SK-N-SH (cell line): ENCODE measurements around the gene CALML4. TPM values are rescaled to one million over a fixed set of nuclear protein-coding genes. Genes with fewer than 3 reads are reported as not detected.

Source experiments
- CTCF ChIA-PET: fragments of 300-600, 350-600 bp; formaldehyde crosslinking; extraction: SDS; loops from one replicate; lab custom pipeline; 2021; lab: Yijun Ruan, JAX
- POLR2A ChIA-PET: fragments of 350-600 bp; sonication (Branson Sonifier 250); formaldehyde crosslinking; extraction: SDS; loops from one replicate; lab custom pipeline; 2020; ENCODE audit warnings: antibody characterized with exemption, inconsistent platforms; lab: Yijun Ruan, JAX
- DNase-seq: peaks from one replicate; pipeline ENCODE4 v3.0.0; 2012
- H2AFZ ChIP-seq: fragments of 200-600 bp; sonication (generic); 2 replicates; pipeline ENCODE4 v1.8.1; 2016; ENCODE audit warnings: antibody characterized with exemption, mild to moderate bottlenecking, low read depth
- H3F3A ChIP-seq: fragments of 200-600 bp; sonication (generic); replicated peaks from 2 replicates; pipeline ENCODE3; 2016; ENCODE audit warnings: antibody characterized with exemption, mild to moderate bottlenecking; ENCODE audit not compliant: insufficient read depth
- H3K27ac ChIP-seq, 2 experiments: fragments of 200-500 bp in 1 of 2; fragments of 200-600 bp in 1 of 2; sonication (Bioruptor generic) in 1 of 2; sonication (generic), shearing (Covaris generic) in 1 of 2; 2 replicates each; pipeline versions ENCODE4 v1.5.1 to v1.6.1; 2014 to 2016; ENCODE audit warnings: low read depth in 2 of 2, inconsistent platforms in 1 of 2, low read length in 1 of 2, mild to moderate bottlenecking in 1 of 2, mixed read lengths in 1 of 2
- H3K27me3 ChIP-seq: fragments of 200-600 bp; sonication (generic), shearing (Covaris generic); 2 replicates; pipeline ENCODE4 v1.6.1; 2016; ENCODE audit warnings: mixed run types; ENCODE audit not compliant: insufficient read depth
- H3K36me3 ChIP-seq, 2 experiments: fragments of 200-500 bp in 1 of 2; fragments of 200-600 bp in 1 of 2; sonication (Bioruptor generic) in 1 of 2; sonication (generic) in 1 of 2; replicated peaks in 1 of 2; 2 replicates each; pipeline versions ENCODE3 to v1.5.1; 2014 to 2016; ENCODE audit warnings: low read length in 1 of 2, mild to moderate bottlenecking in 1 of 2; ENCODE audit not compliant: insufficient read depth in 2 of 2, control insufficient read depth in 1 of 2
- H3K4me1 ChIP-seq, 2 experiments: fragments of 200-500 bp in 1 of 2; fragments of 200-600 bp in 1 of 2; sonication (Bioruptor generic) in 1 of 2; sonication (generic), shearing (Covaris generic) in 1 of 2; 2 replicates each; pipeline versions ENCODE4 v1.5.1 to v1.6.1; 2014 to 2016; ENCODE audit warnings: low read depth in 1 of 2, low read length in 1 of 2, mixed run types in 1 of 2; ENCODE audit not compliant: insufficient read depth in 2 of 2, control insufficient read depth in 1 of 2
- H3K4me2 ChIP-seq: fragments of 200-600 bp; sonication (generic), shearing (Covaris generic); 2 replicates; pipeline ENCODE4 v1.6.1; 2017; ENCODE audit warnings: mixed run types
- H3K4me3 ChIP-seq, 2 experiments: fragments of 200-500 bp in 1 of 2; fragments of 200-600 bp in 1 of 2; sonication (Bioruptor generic) in 1 of 2; sonication (generic), shearing (Covaris generic) in 1 of 2; 2 replicates each; pipeline versions ENCODE4 v1.5.1 to v1.8.1; 2014 to 2016; ENCODE audit warnings: low read depth in 2 of 2, inconsistent platforms in 1 of 2, low read length in 1 of 2, mild to moderate bottlenecking in 1 of 2, mixed read lengths in 1 of 2, moderate library complexity in 1 of 2
- H3K79me2 ChIP-seq: fragments of 200-600 bp; sonication (generic); 2 replicates; pipeline ENCODE4 v1.8.1; 2017; ENCODE audit warnings: mild to moderate bottlenecking; ENCODE audit not compliant: insufficient read depth
- H3K9ac ChIP-seq: fragments of 200-600 bp; sonication (generic); 2 replicates; pipeline ENCODE4 v1.6.1; 2017; ENCODE audit warnings: mixed run types
- H3K9me2 ChIP-seq: fragments of 200-600 bp; sonication (generic); 2 replicates; pipeline ENCODE4 v1.6.1; 2017; ENCODE audit warnings: mixed run types
- H3K9me3 ChIP-seq: fragments of 200-600 bp; sonication (generic); 2 replicates; pipeline ENCODE4 v1.6.1; 2017; ENCODE audit warnings: mixed run types, mild to moderate bottlenecking, moderate library complexity
- H4K20me1 ChIP-seq: fragments of 200-600 bp; sonication (generic); 2 replicates; pipeline ENCODE4 v1.6.1; 2017; ENCODE audit warnings: mild to moderate bottlenecking, mixed run types; ENCODE audit not compliant: insufficient read depth
- CHD2 ChIP-seq: fragments of 150-350 bp; IDR thresholded peaks from 2 replicates; pipeline ENCODE4 v1.6.1; 2018; ENCODE audit warnings: low read length; ENCODE audit not compliant: partially characterized antibody
- EP300 ChIP-seq, 2 experiments: IDR thresholded peaks; 2 replicates each; pipeline versions ENCODE4 v1.4.0 to v1.6.1; 2012; ENCODE audit warnings: borderline replicate concordance in 1 of 2, low read depth in 1 of 2, low read length in 1 of 2
- EZH2phosphoT487 ChIP-seq: fragments of 200-600 bp; sonication (generic); IDR thresholded peaks from 2 replicates; pipeline ENCODE4 v1.6.1; 2017; ENCODE audit warnings: low read depth, mixed run types, mild to moderate bottlenecking, antibody characterized with exemption, moderate library complexity, borderline replicate concordance
- MEF2A ChIP-seq: IDR thresholded peaks from 2 replicates; pipeline ENCODE4 v1.4.0; 2012; ENCODE audit warnings: low read depth, borderline replicate concordance
- YY1 ChIP-seq: IDR thresholded peaks from 2 replicates; pipeline ENCODE4 v1.4.0; 2012; ENCODE audit warnings: low read depth, mild to moderate bottlenecking
- WGBS: methylation state at CpG from one replicate; pipeline ENCODE4 v1.1.6; 2017; ENCODE audit warnings: low lambda C conversion rate; 5-methylcytosine and 5-hydroxymethylcytosine counted together
- polyA plus RNA-seq, 3 experiments: library from polyadenylated mRNA; depleted of rRNA; stranded (reverse); fragments of >200 nt; gene quantifications; 2 replicates each; pipeline ENCODE4 v1.2.3, GENCODE V29; 2012
- TF ChIP-seq, protein P1 (sequence below): IDR thresholded peaks from 2 replicates; pipeline ENCODE4 v1.4.0; 2012; ENCODE audit warnings: low read depth, borderline replicate concordance
- TF ChIP-seq, protein P2 (sequence below): fragments of 200-600 bp; sonication (generic); IDR thresholded peaks from 2 replicates; pipeline ENCODE4 v1.6.1; 2017; ENCODE audit warnings: antibody characterized with exemption, mild to moderate bottlenecking, moderate library complexity

The CALML4 gene
- polyA plus RNA-seq, 1 of the 3 experiments (the other 2 are of a cell fraction): 3.1 TPM

DNA sequence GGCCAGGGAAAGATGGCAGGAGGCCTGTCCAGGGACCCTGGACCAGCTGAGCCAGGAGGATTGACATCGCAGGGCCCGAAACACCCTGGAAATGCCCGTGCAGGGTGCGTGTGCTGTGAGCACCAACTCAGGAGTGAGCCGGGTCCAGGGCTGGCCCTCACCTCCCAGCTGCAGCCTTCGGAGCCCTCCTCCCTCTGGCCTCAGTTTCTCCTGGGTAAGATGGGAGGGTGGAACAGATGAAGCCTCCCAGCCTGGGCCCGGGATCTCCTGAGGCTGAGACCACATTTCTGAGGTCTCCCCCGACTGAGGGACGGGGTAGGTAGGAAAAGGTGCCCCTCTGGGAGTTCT, 5.3 kb upstream of the CALML4 start:
- no peaks in the 10 kb centered on the region for H3K27me3 ChIP-seq
- H4K20me1 ChIP-seq: 0 out of 2 replicates have a peak, but pooled peaks cover 6% of the 10 kb centered on the region
- peak overlapping the region in 1 of 2 experiments; percentile 67; a peak in 1 of 4 replicates for H3K27ac ChIP-seq
- ChIA-PET POLR2A (no interaction called here), CTCF (interaction anchor here (0.6 to 3.3 kb wide), 27 partner anchors 9 to 661 kb away, joined by 3 to 52 read pairs (median 5); partner anchors contain the start of genes CLN6 and PIAS1)
- 81% methylated on average over 7 of the region's 9 CpGs for WGBS
- H3K36me3 ChIP-seq: peaks cover 0 to 2% of the 10 kb centered on the region in 2 experiments
- peaks cover 3% of the 10 kb centered on the region for H3K79me2 ChIP-seq
- H3K9me3 ChIP-seq: no peaks in the 10 kb centered on the region
- no peak for TF ChIP-seq CHD2
- TF ChIP-seq, protein P1, sequence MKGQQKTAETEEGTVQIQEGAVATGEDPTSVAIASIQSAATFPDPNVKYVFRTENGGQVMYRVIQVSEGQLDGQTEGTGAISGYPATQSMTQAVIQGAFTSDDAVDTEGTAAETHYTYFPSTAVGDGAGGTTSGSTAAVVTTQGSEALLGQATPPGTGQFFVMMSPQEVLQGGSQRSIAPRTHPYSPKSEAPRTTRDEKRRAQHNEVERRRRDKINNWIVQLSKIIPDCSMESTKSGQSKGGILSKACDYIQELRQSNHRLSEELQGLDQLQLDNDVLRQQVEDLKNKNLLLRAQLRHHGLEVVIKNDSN: no peak
- no peak for TF ChIP-seq YY1
- no peak for TF ChIP-seq EP300 (IDR thresholded peaks at IDR 0.05; ENCODE audit: borderline replicate concordance in 1 of 2, low read depth in 1 of 2, low read length in 1 of 2)
- TF ChIP-seq EZH2phosphoT487: no peak
- TF ChIP-seq, protein P2, sequence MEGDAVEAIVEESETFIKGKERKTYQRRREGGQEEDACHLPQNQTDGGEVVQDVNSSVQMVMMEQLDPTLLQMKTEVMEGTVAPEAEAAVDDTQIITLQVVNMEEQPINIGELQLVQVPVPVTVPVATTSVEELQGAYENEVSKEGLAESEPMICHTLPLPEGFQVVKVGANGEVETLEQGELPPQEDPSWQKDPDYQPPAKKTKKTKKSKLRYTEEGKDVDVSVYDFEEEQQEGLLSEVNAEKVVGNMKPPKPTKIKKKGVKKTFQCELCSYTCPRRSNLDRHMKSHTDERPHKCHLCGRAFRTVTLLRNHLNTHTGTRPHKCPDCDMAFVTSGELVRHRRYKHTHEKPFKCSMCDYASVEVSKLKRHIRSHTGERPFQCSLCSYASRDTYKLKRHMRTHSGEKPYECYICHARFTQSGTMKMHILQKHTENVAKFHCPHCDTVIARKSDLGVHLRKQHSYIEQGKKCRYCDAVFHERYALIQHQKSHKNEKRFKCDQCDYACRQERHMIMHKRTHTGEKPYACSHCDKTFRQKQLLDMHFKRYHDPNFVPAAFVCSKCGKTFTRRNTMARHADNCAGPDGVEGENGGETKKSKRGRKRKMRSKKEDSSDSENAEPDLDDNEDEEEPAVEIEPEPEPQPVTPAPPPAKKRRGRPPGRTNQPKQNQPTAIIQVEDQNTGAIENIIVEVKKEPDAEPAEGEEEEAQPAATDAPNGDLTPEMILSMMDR: no peak
- TF ChIP-seq MEF2A: no peak
- H3F3A ChIP-seq: peaks cover 3% of the 10 kb centered on the region
- H3K4me1 ChIP-seq: peaks cover 0 to 16% of the 10 kb centered on the region in 2 experiments; a peak in 1 of 4 replicates
- no peak for DNase-seq
- no peaks in the 10 kb centered on the region for H3K9me2 ChIP-seq
- H3K4me2 ChIP-seq: no peak overlapping the region; the same call in 1 of the 2 replicates
- no peak overlapping the region for H3K9ac ChIP-seq
- no peak overlapping the region for H2AFZ ChIP-seq
- H3K4me3 ChIP-seq: no peak overlapping the region; a peak in 1 of 4 replicates

DNA sequence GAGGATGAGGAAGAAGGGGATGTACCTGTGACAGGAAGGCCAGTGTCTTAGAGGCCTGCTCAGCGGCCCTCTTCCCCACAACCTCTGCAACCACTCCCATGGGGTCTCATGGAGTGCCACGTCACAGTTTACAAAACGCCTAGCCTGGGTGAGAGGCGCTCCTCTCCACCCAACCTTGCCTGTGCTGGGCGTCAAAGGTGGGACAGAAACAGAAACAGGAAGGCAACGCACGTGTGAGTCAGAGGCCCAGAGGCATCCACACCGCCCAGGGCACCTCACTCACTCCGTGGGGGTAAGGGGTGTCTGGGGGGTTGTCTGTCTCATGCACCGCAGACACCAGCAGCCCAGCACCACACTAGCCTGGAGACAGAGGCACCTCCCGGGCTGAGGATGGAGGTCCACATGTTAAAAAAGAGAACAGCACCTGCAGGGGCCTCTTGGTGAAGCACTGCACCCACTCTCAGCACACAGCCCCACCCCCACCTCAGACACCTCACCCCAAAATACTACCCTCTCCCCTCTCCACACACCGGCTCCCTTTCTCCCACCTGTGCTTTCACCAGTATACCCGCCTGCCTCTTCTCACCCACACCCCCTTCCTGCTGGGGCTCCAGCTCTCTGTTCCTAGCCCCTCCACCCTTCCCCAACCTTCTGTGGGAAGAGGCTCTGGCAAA, 4.7 kb upstream of the CALML4 start:
- H3K36me3 ChIP-seq: peaks cover 0 to 2% of the 10 kb centered on the region in 2 experiments
- no peak overlapping the region for H3K9ac ChIP-seq
- H3K4me2 ChIP-seq: no peak overlapping the region
- peaks cover 3% of the 10 kb centered on the region for H3K79me2 ChIP-seq
- H3F3A ChIP-seq: peaks cover 3% of the 10 kb centered on the region
- 0 out of 2 replicates have a peak, but pooled peaks cover 6% of the 10 kb centered on the region for H4K20me1 ChIP-seq
- POLR2A ChIA-PET: no interaction called here
- no peaks in the 10 kb centered on the region for H3K9me3 ChIP-seq
- TF ChIP-seq EZH2phosphoT487: no peak
- TF ChIP-seq, protein P2: no peak
- peaks cover 0 to 16% of the 10 kb centered on the region in 2 experiments; a peak in 1 of 4 replicates for H3K4me1 ChIP-seq
- H3K27me3 ChIP-seq: no peaks in the 10 kb centered on the region
- H2AFZ ChIP-seq: no peak overlapping the region
- H3K4me3 ChIP-seq: no peak overlapping the region
- no peak overlapping the region; a peak in 1 of 4 replicates for H3K27ac ChIP-seq
- DNase-seq: no peak
- CTCF ChIA-PET: interaction anchor here (0.6 to 3.3 kb wide), 25 partner anchors 8 to 660 kb away, joined by 3 to 52 read pairs (median 5); partner anchors contain the start of genes CLN6 and PIAS1
- H3K9me2 ChIP-seq: no peaks in the 10 kb centered on the region
- 82% methylated on average over 12 of the region's 13 CpGs for WGBS
